Activated naive CD4-positive, alpha-beta T cell treated with anti-CD3 and anti-CD28 coated beads, Interleukin-2, amount 50 U/mL, for 72 hours (primary cell): ENCODE measurements around the gene MEGF8. TPM values are rescaled to one million over a fixed set of nuclear protein-coding genes. Genes with fewer than 3 reads are reported as not detected.

Experiments
- ATAC-seq, 2 donors: fragments of 150-1000 bp; cut with Tn5 transposase; 2 replicates each; pipeline ENCODE4 v1.10.0; 2021; ENCODE audit warnings: mild to moderate bottlenecking in 2 of 2, moderate library complexity in 2 of 2
- DNase-seq, 2 donors: peaks; one replicate each; pipeline ENCODE4 v3.0.0; 2021 to 2022; ENCODE audit warnings: low spot score in 2 of 2
- H3K27ac Mint-ChIP-seq, 2 donors: one replicate each; pipeline ENCODE4 v1.8.0; 2022; ENCODE audit warnings: mild to moderate bottlenecking in 2 of 2, mixed read lengths in 2 of 2
- H3K36me3 Mint-ChIP-seq, 2 donors: one replicate each; pipeline ENCODE4 v1.8.0; 2022; ENCODE audit warnings: mixed read lengths in 2 of 2
- H3K9me3 Mint-ChIP-seq, 2 donors: one replicate each; pipeline ENCODE4 v1.8.0; 2022; ENCODE audit warnings: mixed read lengths in 2 of 2
- total RNA-seq, 2 donors: library from RNA; stranded (reverse); gene quantifications; one replicate each; pipeline ENCODE4 v1.2.3, GENCODE V29; 2022

Gene MEGF8, protein sequence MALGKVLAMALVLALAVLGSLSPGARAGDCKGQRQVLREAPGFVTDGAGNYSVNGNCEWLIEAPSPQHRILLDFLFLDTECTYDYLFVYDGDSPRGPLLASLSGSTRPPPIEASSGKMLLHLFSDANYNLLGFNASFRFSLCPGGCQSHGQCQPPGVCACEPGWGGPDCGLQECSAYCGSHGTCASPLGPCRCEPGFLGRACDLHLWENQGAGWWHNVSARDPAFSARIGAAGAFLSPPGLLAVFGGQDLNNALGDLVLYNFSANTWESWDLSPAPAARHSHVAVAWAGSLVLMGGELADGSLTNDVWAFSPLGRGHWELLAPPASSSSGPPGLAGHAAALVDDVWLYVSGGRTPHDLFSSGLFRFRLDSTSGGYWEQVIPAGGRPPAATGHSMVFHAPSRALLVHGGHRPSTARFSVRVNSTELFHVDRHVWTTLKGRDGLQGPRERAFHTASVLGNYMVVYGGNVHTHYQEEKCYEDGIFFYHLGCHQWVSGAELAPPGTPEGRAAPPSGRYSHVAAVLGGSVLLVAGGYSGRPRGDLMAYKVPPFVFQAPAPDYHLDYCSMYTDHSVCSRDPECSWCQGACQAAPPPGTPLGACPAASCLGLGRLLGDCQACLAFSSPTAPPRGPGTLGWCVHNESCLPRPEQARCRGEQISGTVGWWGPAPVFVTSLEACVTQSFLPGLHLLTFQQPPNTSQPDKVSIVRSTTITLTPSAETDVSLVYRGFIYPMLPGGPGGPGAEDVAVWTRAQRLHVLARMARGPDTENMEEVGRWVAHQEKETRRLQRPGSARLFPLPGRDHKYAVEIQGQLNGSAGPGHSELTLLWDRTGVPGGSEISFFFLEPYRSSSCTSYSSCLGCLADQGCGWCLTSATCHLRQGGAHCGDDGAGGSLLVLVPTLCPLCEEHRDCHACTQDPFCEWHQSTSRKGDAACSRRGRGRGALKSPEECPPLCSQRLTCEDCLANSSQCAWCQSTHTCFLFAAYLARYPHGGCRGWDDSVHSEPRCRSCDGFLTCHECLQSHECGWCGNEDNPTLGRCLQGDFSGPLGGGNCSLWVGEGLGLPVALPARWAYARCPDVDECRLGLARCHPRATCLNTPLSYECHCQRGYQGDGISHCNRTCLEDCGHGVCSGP (N-terminal part only)
- 1 to 10 TPM; 2.1 to 8.6 TPM for total RNA-seq

- H3K9me3 Mint-ChIP-seq = no peaks in the 10 kb centered on the region
- peak; percentile 97 to 98 for DNase-seq
- ATAC-seq = peak; percentile 95 to 96
- peaks cover 5% of the 10 kb centered on the region in 2 donors for H3K36me3 Mint-ChIP-seq
- H3K27ac Mint-ChIP-seq = peak within 1 kb of the TSS; percentile 56 to 75
Measured at GRCh38 chr19:42325308-42325895, at the start of gene MEGF8. Gene MEGF8 (plus strand): TSS chr19:42325635. CDS start chr19:42326244, 609 bp downstream.

- ATAC-seq (no peak), DNase-seq (no peak)
- H3K36me3 Mint-ChIP-seq = peaks cover 0 to 16% of the 10 kb centered on the region in 2 donors
- H3K9me3 Mint-ChIP-seq = no peaks in the 10 kb centered on the region
- peak overlapping the region in 1 of 2 donors; percentile 46 for H3K27ac Mint-ChIP-seq
Measured at GRCh38 chr19:42276284-42276683, 49.2 kb upstream of the MEGF8 start.

DNA sequence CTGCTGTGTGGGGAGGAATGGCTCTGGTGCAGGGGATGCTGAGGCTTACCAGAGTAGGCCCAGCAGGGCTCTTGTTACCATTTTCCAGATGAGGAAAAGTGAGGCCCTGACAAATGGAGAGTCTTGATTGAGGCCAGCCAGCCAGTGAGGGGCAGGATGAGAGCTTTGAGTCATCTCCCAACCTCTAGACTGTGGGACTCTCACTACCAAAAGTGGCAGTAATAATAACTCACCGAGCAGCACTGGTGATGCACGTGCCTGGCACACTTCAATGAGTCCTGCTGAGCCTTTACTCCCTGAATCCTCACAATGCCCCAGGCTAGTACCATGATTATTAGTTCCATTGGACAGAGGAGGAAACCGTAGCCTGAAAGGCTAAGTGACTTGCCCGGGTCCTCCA, 48.6 kb upstream of the MEGF8 start:
- no peaks in the 10 kb centered on the region for H3K9me3 Mint-ChIP-seq
- peaks cover 0 to 13% of the 10 kb centered on the region in 2 donors for H3K36me3 Mint-ChIP-seq
- peak; percentile 16 to 64 for ATAC-seq
- DNase-seq = no peak
- peak overlapping the region; percentile 11 to 39 for H3K27ac Mint-ChIP-seq

GRCh38 chr19:42277821-42278451, 47.5 kb upstream of the MEGF8 start:
- Mint-ChIP-seq H3K9me3 (no peaks in the 10 kb centered on the region), H3K27ac (peak overlapping the region in 1 of 2 donors; percentile 89), H3K36me3 (peaks cover 0 to 13% of the 10 kb centered on the region in 2 donors)
- DNase-seq (no peak), ATAC-seq (no peak)

DNA sequence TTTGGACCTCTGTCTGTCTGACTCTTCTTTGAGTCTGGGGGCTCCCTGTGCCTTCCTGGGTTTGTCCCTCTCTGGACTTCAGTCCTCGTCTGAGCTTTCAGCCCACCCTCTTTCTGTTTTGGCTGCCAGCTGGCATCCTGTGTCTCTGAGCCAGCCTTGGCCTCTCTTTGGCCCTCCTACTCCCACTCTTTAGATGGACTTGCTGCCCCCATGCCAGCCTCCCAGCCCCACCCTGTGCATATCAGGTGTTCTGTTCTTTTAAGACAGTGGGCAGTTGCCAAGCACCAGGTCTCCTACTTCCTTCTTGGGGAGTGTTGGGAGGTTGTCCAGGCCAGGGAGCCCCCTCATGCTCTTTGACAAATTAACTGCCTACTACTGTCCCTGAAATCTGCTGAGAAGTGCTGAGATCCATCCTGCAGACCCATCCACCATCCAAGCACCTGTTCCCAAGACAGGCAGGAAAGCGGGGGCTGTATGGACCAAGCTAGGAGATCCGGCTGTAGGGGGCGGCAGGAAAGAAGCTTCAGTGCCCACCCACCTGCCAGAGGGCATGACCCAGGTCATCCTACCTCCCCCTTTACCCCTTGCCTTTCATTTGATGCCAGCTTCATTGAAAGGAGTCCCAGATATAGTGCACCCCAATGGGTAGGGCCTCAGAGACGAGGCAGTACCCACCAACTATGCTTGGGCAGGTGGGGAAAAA, 46.8 kb upstream of the MEGF8 start:
- H3K9me3 Mint-ChIP-seq = no peaks in the 10 kb centered on the region
- DNase-seq (no peak), ATAC-seq (no peak)
- peaks cover 0 to 13% of the 10 kb centered on the region in 2 donors for H3K36me3 Mint-ChIP-seq
- H3K27ac Mint-ChIP-seq = peak overlapping the region; percentile 94 to 98

DNA sequence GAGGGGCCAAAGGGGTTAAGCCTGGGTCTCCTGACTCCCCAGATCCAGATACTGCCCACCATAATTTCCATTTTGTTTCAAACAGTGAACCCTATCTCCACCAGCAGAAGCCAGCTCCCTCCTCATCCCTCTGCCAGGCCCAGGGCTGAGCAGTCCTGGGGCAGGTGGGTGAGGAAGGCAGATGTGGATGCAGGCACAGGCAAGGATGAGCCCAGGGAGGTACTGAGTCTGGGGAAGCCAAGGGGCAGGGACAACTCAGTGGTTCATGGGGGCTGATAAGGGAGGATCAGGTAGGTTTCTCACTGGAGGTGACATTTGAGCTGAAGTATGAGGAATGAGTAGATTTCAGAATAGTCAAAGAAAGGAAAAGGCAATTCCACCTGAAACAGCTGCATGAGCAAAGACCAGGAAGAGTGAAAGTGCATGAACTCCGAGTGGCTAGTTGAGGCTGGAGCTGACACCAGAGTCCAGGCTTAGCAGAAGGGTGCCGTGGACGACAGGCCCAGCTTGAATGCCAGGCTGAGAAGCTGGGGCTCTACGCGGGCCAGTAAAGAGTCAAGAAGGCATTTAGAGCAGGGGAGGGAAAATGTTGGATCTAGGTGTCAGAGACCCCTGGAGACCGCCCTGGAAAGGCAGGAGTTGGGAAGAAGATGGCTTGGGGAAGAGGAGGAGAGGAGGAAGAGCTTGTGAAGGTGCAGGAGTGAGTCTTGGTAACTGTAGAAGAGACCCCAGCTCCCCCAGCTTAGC, 46.1 kb upstream of the MEGF8 start:
- Mint-ChIP-seq H3K36me3 (peaks cover 0 to 13% of the 10 kb centered on the region in 2 donors), H3K27ac (peak overlapping the region; percentile 94 to 98), H3K9me3 (no peaks in the 10 kb centered on the region)
- ATAC-seq (no peak), DNase-seq (no peak)

GRCh38 chr19:42279902-42280814, 45.3 kb upstream of the MEGF8 start:
- peaks cover 0 to 14% of the 10 kb centered on the region in 2 donors for H3K36me3 Mint-ChIP-seq
- H3K27ac Mint-ChIP-seq = peak overlapping the region; percentile 94 to 98
- ATAC-seq = peak; percentile 35 to 65
- H3K9me3 Mint-ChIP-seq = no peaks in the 10 kb centered on the region
- peak; percentile 88 to 90 for DNase-seq

DNA sequence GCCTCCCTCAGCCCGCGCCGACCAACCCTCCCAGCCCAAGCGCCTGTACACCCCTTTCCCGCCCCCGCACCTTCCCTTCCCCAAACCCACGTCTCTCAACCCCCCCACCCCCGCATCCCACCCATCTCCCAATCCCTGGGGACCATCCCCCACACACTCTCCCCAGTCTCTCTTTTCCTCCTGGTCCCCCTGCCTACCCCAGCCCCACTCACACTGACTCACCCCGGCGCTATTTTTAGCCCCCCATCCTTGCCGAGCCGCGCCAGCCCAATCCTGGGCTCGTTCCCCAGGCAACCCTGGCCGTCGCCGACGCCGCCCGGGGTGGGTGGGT, 44.7 kb upstream of the MEGF8 start:
- H3K9me3 Mint-ChIP-seq = no peaks in the 10 kb centered on the region
- H3K27ac Mint-ChIP-seq = peak overlapping the region in 1 of 2 donors; percentile 98
- ATAC-seq (no peak), DNase-seq (no peak)
- H3K36me3 Mint-ChIP-seq = peaks cover 0 to 13% of the 10 kb centered on the region in 2 donors

GRCh38 chr19:42281146-42281826, 44.1 kb upstream of the MEGF8 start:
- Mint-ChIP-seq H3K27ac (peak overlapping the region in 1 of 2 donors; percentile 88), H3K9me3 (no peaks in the 10 kb centered on the region), H3K36me3 (peaks cover 0 to 13% of the 10 kb centered on the region in 2 donors)
- ATAC-seq (no peak), DNase-seq (peak in 1 of 2 donors; percentile 39)

GRCh38 chr19:42281827-42282762, 43.3 kb upstream of the MEGF8 start:
- H3K27ac Mint-ChIP-seq = peak overlapping the region in 1 of 2 donors; percentile 94
- DNase-seq = no peak
- ATAC-seq = no peak
- peaks cover 0 to 13% of the 10 kb centered on the region in 2 donors for H3K36me3 Mint-ChIP-seq
- H3K9me3 Mint-ChIP-seq = no peaks in the 10 kb centered on the region

DNA sequence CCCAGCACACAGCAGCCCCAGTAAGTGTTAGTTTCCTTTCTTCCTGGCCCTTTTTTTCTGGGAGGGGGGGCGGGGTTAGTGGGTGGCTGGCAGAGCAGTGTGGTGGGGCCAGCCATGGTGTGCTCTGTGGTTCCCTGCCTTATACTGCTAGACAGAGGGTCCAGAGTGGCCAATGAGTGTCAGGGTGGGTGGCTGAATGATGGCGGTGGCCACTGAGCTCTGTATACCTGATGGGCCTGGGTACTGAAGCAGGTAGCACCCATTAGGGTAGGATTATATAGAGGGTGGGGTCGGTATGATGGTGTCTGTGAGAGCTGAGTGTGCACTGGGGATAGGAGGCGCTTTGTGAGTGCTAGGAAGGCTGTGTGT, 42.6 kb upstream of the MEGF8 start:
- H3K9me3 Mint-ChIP-seq = no peaks in the 10 kb centered on the region
- no peak overlapping the region for H3K27ac Mint-ChIP-seq
- ATAC-seq = no peak
- no peak for DNase-seq
- H3K36me3 Mint-ChIP-seq = peaks cover 0 to 13% of the 10 kb centered on the region in 2 donors

DNA sequence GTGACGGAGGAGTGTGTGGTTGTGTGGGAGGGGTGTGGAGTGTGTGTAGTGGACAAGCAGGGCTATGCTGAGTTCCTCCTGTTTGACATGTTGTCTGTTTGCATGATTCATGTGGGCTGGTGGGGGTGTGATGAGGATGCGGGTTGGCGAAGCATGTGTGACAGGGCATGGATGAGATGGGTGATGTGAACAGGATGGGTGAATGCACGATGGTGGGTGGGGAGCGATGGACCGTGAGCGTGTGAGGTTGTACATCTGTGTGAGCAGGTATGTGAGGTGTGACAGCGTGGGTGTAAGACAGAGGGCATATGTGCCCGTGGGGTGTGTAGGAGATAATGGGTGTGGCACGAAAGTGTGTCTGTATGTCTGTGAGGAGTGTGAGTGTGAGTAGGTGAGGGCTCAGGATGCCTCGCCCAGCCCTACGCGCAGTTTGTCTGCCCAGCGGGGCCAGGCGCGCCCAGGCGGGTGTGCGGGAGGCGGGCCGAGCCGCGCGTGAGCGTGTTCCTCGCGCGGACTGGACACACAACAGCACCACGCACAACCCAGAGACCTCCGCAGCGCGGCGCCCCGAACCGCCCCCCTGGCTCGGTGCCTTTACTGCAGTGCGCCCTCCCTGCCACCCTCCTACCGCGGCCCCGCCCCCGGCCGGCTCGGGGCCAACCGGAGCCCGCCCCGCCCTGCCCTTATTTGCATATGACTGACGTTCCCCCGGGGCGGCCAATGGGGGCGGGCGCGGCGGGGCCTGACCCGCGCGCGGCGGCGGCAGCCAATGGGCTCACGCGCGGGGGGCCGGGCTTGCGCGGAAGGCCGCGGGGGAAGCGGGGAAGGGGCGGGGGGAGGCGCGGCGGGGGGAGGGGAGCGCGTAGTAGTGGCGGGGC, 42.0 kb upstream of the MEGF8 start:
- peak; percentile 94 to 95 for DNase-seq
- Mint-ChIP-seq H3K27ac (no peak overlapping the region), H3K36me3 (peaks cover 0 to 13% of the 10 kb centered on the region in 2 donors), H3K9me3 (no peaks in the 10 kb centered on the region)
- peak; percentile 70 to 74 for ATAC-seq
